Measurements from ENCODE around the gene TLR3. TPM values are rescaled to one million over a fixed set of nuclear protein-coding genes. Genes with fewer than 3 reads are reported as not detected.

The TLR3 gene
- total RNA-seq, 1 experiment from 2014 or later: 0.57 TPM

- Mint-ChIP-seq H3K27me3 (ENCODE audit: insufficient read depth, unreplicated experiment) (no peaks in the 10 kb centered on the region), H3K27ac (ENCODE audit: unreplicated experiment) (no peak overlapping the region), H3K4me1 (ENCODE audit: low read depth, unreplicated experiment) (no peaks in the 10 kb centered on the region), H3K4me3 (ENCODE audit: unreplicated experiment) (no peak overlapping the region), H3K36me3 (ENCODE audit: insufficient read depth, unreplicated experiment) (no peaks in the 10 kb centered on the region), H3K9me3 (ENCODE audit: unreplicated experiment) (no peaks in the 10 kb centered on the region)
- Histone ChIP-seq H3K27me3 (replicated peaks; ENCODE audit: control insufficient read depth, insufficient read depth, low read length) (no peaks in the 10 kb centered on the region), H3K9me3 (no peaks in the 10 kb centered on the region), H3K4me1 (0 out of 2 replicates have a peak, but pooled peaks cover 4% of the 10 kb centered on the region), H3K36me3 (ENCODE audit: control insufficient read depth, insufficient read depth, low read length) (no peaks in the 10 kb centered on the region), H3K4me3 (ENCODE audit: low read depth, low read length) (no peak overlapping the region)
- TF ChIP-seq CTCF (IDR thresholded peaks at IDR 0.05; ENCODE audit: insufficient read depth in 1 of 2, low read depth in 1 of 2, low read length in 1 of 2, severe bottlenecking in 1 of 2, unreplicated experiment in 1 of 2): no peak
- ChIA-PET CTCF (no interaction called here), POLR2A (no interaction called here)
- no TSS peak for BruUV-seq (replicated peaks)
- intact Hi-C loops (cut with micrococcal nuclease; ENCODE audit: unreplicated experiment): no loop called here
- no peak for DNase-seq
These were observed 39.4 kb downstream of the TLR3 start for GRCh38 chr4:186108391-186108790.

- no peak for DNase-seq
- Histone ChIP-seq H3K36me3 (ENCODE audit: control insufficient read depth, insufficient read depth, low read length) (no peaks in the 10 kb centered on the region), H3K4me3 (ENCODE audit: low read depth, low read length) (no peak overlapping the region), H3K9me3 (no peaks in the 10 kb centered on the region), H3K4me1 (0 out of 2 replicates have a peak, but pooled peaks cover 1% of the 10 kb centered on the region), H3K27me3 (replicated peaks; ENCODE audit: control insufficient read depth, insufficient read depth, low read length) (no peaks in the 10 kb centered on the region)
- POLR2A ChIA-PET: no interaction called here
- H3K27ac Mint-ChIP-seq (ENCODE audit: unreplicated experiment): no peak overlapping the region
- no TSS peak for BruUV-seq (replicated peaks)
- no peaks in the 10 kb centered on the region for H3K9me3 Mint-ChIP-seq (ENCODE audit: unreplicated experiment)
- H3K4me3 Mint-ChIP-seq (ENCODE audit: unreplicated experiment): no peak overlapping the region
- CTCF ChIA-PET: no interaction called here
- no peaks in the 10 kb centered on the region for H3K36me3 Mint-ChIP-seq (ENCODE audit: insufficient read depth, unreplicated experiment)
- no peaks in the 10 kb centered on the region for H3K27me3 Mint-ChIP-seq (ENCODE audit: insufficient read depth, unreplicated experiment)
- TF ChIP-seq CTCF (IDR thresholded peaks at IDR 0.05; ENCODE audit: insufficient read depth in 1 of 2, low read depth in 1 of 2, low read length in 1 of 2, severe bottlenecking in 1 of 2, unreplicated experiment in 1 of 2): no peak
- intact Hi-C loops (cut with micrococcal nuclease; ENCODE audit: unreplicated experiment): no loop called here
- no peaks in the 10 kb centered on the region for H3K4me1 Mint-ChIP-seq (ENCODE audit: low read depth, unreplicated experiment)
These were observed 40.3 kb downstream of the TLR3 start for GRCh38 chr4:186109245-186109644.

GRCh38 chr4:186116697-186117096, 47.7 kb downstream of the TLR3 start:
- DNase-seq: no peak
- Histone ChIP-seq H3K9me3 (no peaks in the 10 kb centered on the region), H3K4me1 (no peaks in the 10 kb centered on the region), H3K36me3 (ENCODE audit: control insufficient read depth, insufficient read depth, low read length) (no peaks in the 10 kb centered on the region), H3K4me3 (ENCODE audit: low read depth, low read length) (no peak overlapping the region), H3K27me3 (replicated peaks; ENCODE audit: control insufficient read depth, insufficient read depth, low read length) (no peaks in the 10 kb centered on the region)
- ChIA-PET CTCF (no interaction called here), POLR2A (no interaction called here)
- H3K27me3 Mint-ChIP-seq (ENCODE audit: insufficient read depth, unreplicated experiment): no peaks in the 10 kb centered on the region
- intact Hi-C loops (cut with micrococcal nuclease; ENCODE audit: unreplicated experiment): no loop called here
- H3K9me3 Mint-ChIP-seq (ENCODE audit: unreplicated experiment): no peaks in the 10 kb centered on the region
- BruUV-seq (replicated peaks): no TSS peak
- H3K36me3 Mint-ChIP-seq (ENCODE audit: insufficient read depth, unreplicated experiment): no peaks in the 10 kb centered on the region
- no peak for TF ChIP-seq CTCF (IDR thresholded peaks at IDR 0.05; ENCODE audit: insufficient read depth in 1 of 2, low read depth in 1 of 2, low read length in 1 of 2, severe bottlenecking in 1 of 2, unreplicated experiment in 1 of 2)
- no peak overlapping the region for H3K4me3 Mint-ChIP-seq (ENCODE audit: unreplicated experiment)
- no peak overlapping the region for H3K27ac Mint-ChIP-seq (ENCODE audit: unreplicated experiment)
- no peaks in the 10 kb centered on the region for H3K4me1 Mint-ChIP-seq (ENCODE audit: low read depth, unreplicated experiment)

Data from Caco-2 (cell line).